ENCODE data around the gene TTC39B.
"Not testable (repeated sequence)": the region's sequence is repeated elsewhere in the genome, so short reads cannot be mapped to it uniquely, and the experiment has no call there.

The TTC39B gene

GRCh38 chr9:15238646-15239045, 68.4 kb downstream of the TTC39B start:
- Histone ChIP-seq H2AFZ (ENCODE audit: low read length) (no peak overlapping the region), H3K27me3 (replicated peaks; ENCODE audit: insufficient read depth, low read length) (no peaks in the 10 kb centered on the region), H3K4me1 (ENCODE audit: low read length) (no peaks in the 10 kb centered on the region), H3K9ac (ENCODE audit: low read length) (no peak overlapping the region), H3K4me2 (ENCODE audit: low read depth, low read length) (no peak overlapping the region), H3K9me3 (replicated peaks; ENCODE audit: insufficient read depth, low read length) (no peaks in the 10 kb centered on the region), H3F3A (ENCODE audit: insufficient read depth, low read length) (no peaks in the 10 kb centered on the region), H3K36me3 (replicated peaks; ENCODE audit: insufficient read depth, low read length) (no peaks in the 10 kb centered on the region), H3K9me2 (replicated peaks; ENCODE audit: insufficient read depth, low read length) (no peaks in the 10 kb centered on the region), H3K79me2 (ENCODE audit: low read length) (no peaks in the 10 kb centered on the region), H3K27ac (ENCODE audit: low read length) (no peak overlapping the region), H4K20me1 (ENCODE audit: insufficient read depth, low read length) (no peaks in the 10 kb centered on the region), H3K4me3 (ENCODE audit: low read length) (no peak overlapping the region)
- TF ChIP-seq EZH2 (optimal IDR thresholded peaks at IDR 0.05; ENCODE audit: low read depth, low read length) (no peak), EZH2phosphoT487 (IDR thresholded peaks at IDR 0.05; ENCODE audit: low read length) (no peak), CTCF (IDR thresholded peaks at IDR 0.05; ENCODE audit: low read length) (no peak)
- no peak for DNase-seq

GRCh38 chr9:15235658-15236057, 71.4 kb downstream of the TTC39B start:
- no peaks in the 10 kb centered on the region for H3K9me3 ChIP-seq (replicated peaks; ENCODE audit: insufficient read depth, low read length)
- no peak overlapping the region for H2AFZ ChIP-seq (ENCODE audit: low read length)
- H4K20me1 ChIP-seq (ENCODE audit: insufficient read depth, low read length): no peaks in the 10 kb centered on the region
- no peak overlapping the region for H3K4me3 ChIP-seq (ENCODE audit: low read length)
- H3K79me2 ChIP-seq (ENCODE audit: low read length): no peaks in the 10 kb centered on the region
- H3K36me3 ChIP-seq (replicated peaks; ENCODE audit: insufficient read depth, low read length): no peaks in the 10 kb centered on the region
- H3K27ac ChIP-seq (ENCODE audit: low read length): no peak overlapping the region
- H3K27me3 ChIP-seq (replicated peaks; ENCODE audit: insufficient read depth, low read length): no peaks in the 10 kb centered on the region
- H3K4me2 ChIP-seq (ENCODE audit: low read depth, low read length): no peak overlapping the region
- TF ChIP-seq EZH2phosphoT487 (IDR thresholded peaks at IDR 0.05; ENCODE audit: low read length): no peak
- no peak for TF ChIP-seq CTCF (IDR thresholded peaks at IDR 0.05; ENCODE audit: low read length)
- no peak for TF ChIP-seq EZH2 (optimal IDR thresholded peaks at IDR 0.05; ENCODE audit: low read depth, low read length)
- no peak for DNase-seq
- H3K4me1 ChIP-seq (ENCODE audit: low read length): no peaks in the 10 kb centered on the region
- H3K9ac ChIP-seq (ENCODE audit: low read length): no peak overlapping the region
- H3F3A ChIP-seq (ENCODE audit: insufficient read depth, low read length): no peaks in the 10 kb centered on the region
- no peaks in the 10 kb centered on the region for H3K9me2 ChIP-seq (replicated peaks; ENCODE audit: insufficient read depth, low read length)

- not testable (repeated sequence) for DNase-seq; H3K27ac ChIP-seq (ENCODE audit: low read length); H3K79me2 ChIP-seq (ENCODE audit: low read length); H3F3A ChIP-seq (ENCODE audit: insufficient read depth, low read length); H3K4me2 ChIP-seq (ENCODE audit: low read depth, low read length); H3K9ac ChIP-seq (ENCODE audit: low read length); H3K4me3 ChIP-seq (ENCODE audit: low read length); H2AFZ ChIP-seq (ENCODE audit: low read length); H3K9me3 ChIP-seq (replicated peaks; ENCODE audit: insufficient read depth, low read length); H3K4me1 ChIP-seq (ENCODE audit: low read length); H4K20me1 ChIP-seq (ENCODE audit: insufficient read depth, low read length); H3K27me3 ChIP-seq (replicated peaks; ENCODE audit: insufficient read depth, low read length); H3K36me3 ChIP-seq (replicated peaks; ENCODE audit: insufficient read depth, low read length); H3K9me2 ChIP-seq (replicated peaks; ENCODE audit: insufficient read depth, low read length)
Observed at GRCh38 chr9:15233941-15234490, 73.0 kb downstream of the TTC39B start.

GRCh38 chr9:15232706-15233280, 74.2 kb downstream of the TTC39B start:
- H3K27me3 ChIP-seq (replicated peaks; ENCODE audit: insufficient read depth, low read length); H3F3A ChIP-seq (ENCODE audit: insufficient read depth, low read length); DNase-seq; H3K9ac ChIP-seq (ENCODE audit: low read length); H3K36me3 ChIP-seq (replicated peaks; ENCODE audit: insufficient read depth, low read length); H3K4me3 ChIP-seq (ENCODE audit: low read length); H3K9me2 ChIP-seq (replicated peaks; ENCODE audit: insufficient read depth, low read length); H3K4me1 ChIP-seq (ENCODE audit: low read length); H3K9me3 ChIP-seq (replicated peaks; ENCODE audit: insufficient read depth, low read length); H3K27ac ChIP-seq (ENCODE audit: low read length); H2AFZ ChIP-seq (ENCODE audit: low read length); H3K4me2 ChIP-seq (ENCODE audit: low read depth, low read length); H4K20me1 ChIP-seq (ENCODE audit: insufficient read depth, low read length); H3K79me2 ChIP-seq (ENCODE audit: low read length): not testable (repeated sequence)

All from MM.1S (cell line).